K562 (cell line): Measurements from ENCODE around the gene NEUROD2. TPM values are rescaled to one million over a fixed set of nuclear protein-coding genes. Genes with fewer than 3 reads are reported as not detected.

Experiments used
- CBX3 ChIP-seq, 2 experiments: IDR thresholded peaks; 1 replicate in 1 of 2; 2 replicates in 1 of 2; pipeline ENCODE4 v1.6.1; 2012; ENCODE audit warnings: inconsistent platforms in 2 of 2, low read length in 2 of 2, borderline replicate concordance in 1 of 2, control low read depth in 1 of 2
- EGR1 ChIP-seq: fragments of 450-650 bp; conservative IDR thresholded peaks from 2 replicates; pipeline ENCODE4 v1.6.1; 2017; ENCODE audit warnings: mild to moderate bottlenecking
- ELF4 ChIP-seq: fragments of 450-650 bp; formaldehyde crosslinking; IDR thresholded peaks from 2 replicates; pipeline ENCODE4 v1.4.0; 2022; ENCODE audit warnings: missing genetic modification characterization
- HNRNPL ChIP-seq: fragments of 200-400 bp; formaldehyde crosslinking; IDR thresholded peaks from 2 replicates; pipeline ENCODE4 v1.6.1; 2017; ENCODE audit warnings: low read depth, mild to moderate bottlenecking, low read length
- MCM7 ChIP-seq, 2 experiments: fragments of 450-650 bp; IDR thresholded peaks; 2 replicates each; pipeline ENCODE4 v1.6.1; 2016 to 2018
- MYC ChIP-seq, 2 experiments: fragments of 250-450 bp in 1 of 2; sonication (Bioruptor Pico) in 1 of 2; IDR thresholded peaks; 2 replicates each; pipeline versions ENCODE4 v1.5.1 to v1.6.1; 2012 to 2021; ENCODE audit warnings: low read depth in 2 of 2, borderline replicate concordance in 1 of 2, improper control_type of control experiment in 1 of 2, low read length in 1 of 2, mild to moderate bottlenecking in 1 of 2, moderate library complexity in 1 of 2
- NEUROD1 ChIP-seq: fragments of 150-350 bp; IDR thresholded peaks from 2 replicates; pipeline ENCODE4 v1.6.1; 2014; ENCODE audit warnings: borderline replicate concordance, low read length, low read depth; ENCODE audit not compliant: partially characterized antibody
- NR1H2 ChIP-seq: sonication (generic); formaldehyde crosslinking; IDR thresholded peaks from 2 replicates; pipeline ENCODE4 v1.4.0; 2020; ENCODE audit warnings: mild to moderate bottlenecking, missing genetic modification reagents
- NR2C1 ChIP-seq, 2 experiments: fragments of 450-650 bp; IDR thresholded peaks; 2 replicates each; pipeline ENCODE4 v1.6.1; 2017; ENCODE audit warnings: mild to moderate bottlenecking in 2 of 2, antibody characterized with exemption in 1 of 2, inconsistent platforms in 1 of 2, missing compliant biosample characterization in 1 of 2, missing genetic modification characterization in 1 of 2
- NRF1 ChIP-seq, 2 experiments: fragments of 450-650 bp; IDR thresholded peaks in 1 of 2; conservative IDR thresholded peaks in 1 of 2; 2 replicates each; pipeline ENCODE4 v1.6.1; 2014; ENCODE audit warnings: mild to moderate bottlenecking in 2 of 2
- RB1 ChIP-seq: fragments of 450-650 bp; IDR thresholded peaks from 2 replicates; pipeline ENCODE4 v1.6.1; 2017; ENCODE audit warnings: low read depth, mild to moderate bottlenecking
- RBM22 ChIP-seq: fragments of 200-400 bp; formaldehyde crosslinking; IDR thresholded peaks from 2 replicates; pipeline ENCODE4 v1.6.1; 2018; ENCODE audit warnings: low read length, low read depth; ENCODE audit not compliant: poor library complexity, severe bottlenecking
- SRF ChIP-seq, 2 experiments: fragments of 250-450, 450-650 bp in 1 of 2; sonication (Bioruptor Pico) in 1 of 2; sonication (generic) in 1 of 2; formaldehyde crosslinking; IDR thresholded peaks; 2 replicates each; pipeline versions ENCODE4 v1.5.0 to v1.5.1; 2020 to 2022; ENCODE audit warnings: mild to moderate bottlenecking in 1 of 2, missing genetic modification reagents in 1 of 2
- TAF15 ChIP-seq: fragments of 200-400 bp; formaldehyde crosslinking; IDR thresholded peaks from 2 replicates; pipeline ENCODE4 v1.6.1; 2017; ENCODE audit warnings: mild to moderate bottlenecking, low read depth, low read length, moderate library complexity
- ZFP30 ChIP-seq: fragments of 250-450 bp; sonication (Bioruptor Pico); IDR thresholded peaks from 2 replicates; pipeline ENCODE4 v1.8.0; 2022; ENCODE audit warnings: moderate library complexity, mild to moderate bottlenecking, inconsistent platforms, borderline replicate concordance
- ZNF124 ChIP-seq: sonication (generic); formaldehyde crosslinking; IDR thresholded peaks from 2 replicates; pipeline ENCODE4 v1.8.1; 2022; ENCODE audit warnings: missing genetic modification reagents
- ZNF589 ChIP-seq: fragments of 200-800 bp; sonication (Bioruptor generic); IDR thresholded peaks from 2 replicates; pipeline ENCODE4 v1.6.1; 2016; ENCODE audit warnings: low read depth, missing genetic modification characterization, missing compliant biosample characterization
- ZNF717 ChIP-seq: fragments of 250-450 bp; sonication (Bioruptor Pico); IDR thresholded peaks from 2 replicates; pipeline ENCODE4 v1.5.0; 2021
- polyA plus RNA-seq, 8 experiments: library from polyadenylated mRNA; depleted of rRNA in 4 of 8; stranded (reverse) in 5 of 8; unstranded in 3 of 8; fragments of >200 nt; fragmentation: Nextera tagmentation in 2 of 8; fragmentation: Illumina TruSeq in 1 of 8; extraction: Ambion mirVana in 2 of 8; extraction: Trizol in 1 of 8; gene quantifications; 2 replicates each; pipeline versions ENCODE4 v1.2.1 to v1.2.3, GENCODE V29; 2011 to 2014; ENCODE audit warnings: inconsistent platforms in 1 of 8, missing spikeins in 1 of 8
- total RNA-seq, 7 experiments: library from RNA; depleted of rRNA in 6 of 7; stranded (reverse); fragments of >200 nt in 6 of 7; fragmentation: Illumina TruSeq in 2 of 7; extraction: Trizol in 2 of 7; gene quantifications; 2 replicates each; pipeline versions ENCODE4 v1.2.1 to v1.2.3, GENCODE V29; 2011 to 2021; ENCODE audit warnings: low replicate concordance in 1 of 7
- TF ChIP-seq, protein P1 (sequence below): sonication (generic); formaldehyde crosslinking; IDR thresholded peaks from 2 replicates; pipeline ENCODE4 v1.8.0; 2023; ENCODE audit warnings: missing genetic modification reagents, mild to moderate bottlenecking, borderline replicate concordance
- TF ChIP-seq, protein P2 (sequence below): sonication (generic); formaldehyde crosslinking; IDR thresholded peaks from 2 replicates; pipeline ENCODE4 v1.8.0; 2022; ENCODE audit warnings: mild to moderate bottlenecking, missing genetic modification reagents

The NEUROD2 gene
- total and polyA plus RNA-seq, 9 of the 15 experiments (the other 6 are each of a cell fraction or from before 2014, with no cell fraction given): not detected

DNA sequence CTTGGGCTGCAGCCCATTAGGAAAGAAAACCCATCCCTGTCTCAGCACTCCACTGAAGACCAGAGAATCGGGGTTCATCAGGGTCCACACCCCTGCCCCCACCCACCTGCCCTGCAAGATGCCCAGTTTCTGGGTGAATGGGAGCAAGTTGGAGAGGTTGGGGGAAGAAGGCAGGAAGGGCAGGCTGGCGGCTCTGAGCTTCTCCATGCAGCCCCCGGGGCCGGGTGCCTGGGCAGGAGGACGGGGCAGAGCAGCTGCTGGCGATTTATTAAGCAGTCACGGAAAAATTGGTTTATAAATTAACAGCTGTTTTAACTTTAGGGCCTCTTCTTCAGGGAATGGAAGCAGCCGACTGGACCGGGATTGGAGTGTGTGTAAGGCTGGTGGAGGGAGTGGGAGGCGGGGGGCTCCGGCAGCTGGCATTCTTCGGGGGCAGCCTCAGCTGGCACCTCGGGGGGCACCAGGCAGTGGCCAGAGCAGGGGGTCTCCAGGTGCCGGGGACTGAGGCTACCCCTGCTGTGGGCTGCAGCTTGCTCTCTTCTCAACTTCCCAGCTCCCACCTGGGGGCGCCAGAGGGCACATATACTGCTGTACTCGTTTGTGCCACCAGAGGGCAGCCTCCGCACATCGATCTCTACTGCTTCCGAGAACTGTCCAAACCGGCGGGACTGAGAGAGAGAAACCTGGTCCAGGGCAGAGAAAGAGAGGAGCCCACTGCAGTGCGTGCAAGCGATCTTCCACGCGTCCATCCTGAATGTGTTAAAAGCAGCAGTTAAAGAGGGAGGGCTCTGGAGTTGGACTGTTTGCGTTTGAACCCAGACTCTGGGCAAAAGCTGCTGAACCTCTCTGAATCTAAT, 14.0 kb upstream of the NEUROD2 start (continued):
- TF ChIP-seq NEUROD1 (peak; percentile 23), CBX3 (IDR thresholded peaks at IDR 0.05; ENCODE audit: borderline replicate concordance in 1 of 2, low read length in 2 of 2) (peak in 1 of 2 experiments; percentile 73; a peak in 1 of 3 replicates), TAF15 (no peak), ZNF589 (CRISPR knock-in tag) (no peak), ZNF717 (CRISPR knock-in tag) (no peak), NR1H2 (no peak), RB1 (peak; percentile 88), ZFP30 (CRISPR knock-in tag) (no peak), NR2C1 (IDR thresholded peaks at IDR 0.05) (no peak), NR2C1 (tag; IDR thresholded peaks at IDR 0.05) (no peak), SRF (CRISPR knock-in tag; IDR thresholded peaks at IDR 0.05) (no peak), HNRNPL (no peak), MYC (IDR thresholded peaks at IDR 0.05; ENCODE audit: low read depth, low read length) (peak; percentile 26; the same call in 1 of the 2 replicates), MYC (CRISPR knock-in tag; IDR thresholded peaks at IDR 0.05; ENCODE audit: borderline replicate concordance, low read depth) (no peak), ZNF124 (CRISPR knock-in tag) (no peak), EGR1 (no peak), ELF4 (no peak), MCM7 (IDR thresholded peaks at IDR 0.05) (no peak), RBM22 (no peak), NRF1 (conservative IDR thresholded peaks at IDR 0.05 in 1 of 2, IDR thresholded peaks at IDR 0.05 in 1 of 2) (no peak)
- TF ChIP-seq, protein P1, sequence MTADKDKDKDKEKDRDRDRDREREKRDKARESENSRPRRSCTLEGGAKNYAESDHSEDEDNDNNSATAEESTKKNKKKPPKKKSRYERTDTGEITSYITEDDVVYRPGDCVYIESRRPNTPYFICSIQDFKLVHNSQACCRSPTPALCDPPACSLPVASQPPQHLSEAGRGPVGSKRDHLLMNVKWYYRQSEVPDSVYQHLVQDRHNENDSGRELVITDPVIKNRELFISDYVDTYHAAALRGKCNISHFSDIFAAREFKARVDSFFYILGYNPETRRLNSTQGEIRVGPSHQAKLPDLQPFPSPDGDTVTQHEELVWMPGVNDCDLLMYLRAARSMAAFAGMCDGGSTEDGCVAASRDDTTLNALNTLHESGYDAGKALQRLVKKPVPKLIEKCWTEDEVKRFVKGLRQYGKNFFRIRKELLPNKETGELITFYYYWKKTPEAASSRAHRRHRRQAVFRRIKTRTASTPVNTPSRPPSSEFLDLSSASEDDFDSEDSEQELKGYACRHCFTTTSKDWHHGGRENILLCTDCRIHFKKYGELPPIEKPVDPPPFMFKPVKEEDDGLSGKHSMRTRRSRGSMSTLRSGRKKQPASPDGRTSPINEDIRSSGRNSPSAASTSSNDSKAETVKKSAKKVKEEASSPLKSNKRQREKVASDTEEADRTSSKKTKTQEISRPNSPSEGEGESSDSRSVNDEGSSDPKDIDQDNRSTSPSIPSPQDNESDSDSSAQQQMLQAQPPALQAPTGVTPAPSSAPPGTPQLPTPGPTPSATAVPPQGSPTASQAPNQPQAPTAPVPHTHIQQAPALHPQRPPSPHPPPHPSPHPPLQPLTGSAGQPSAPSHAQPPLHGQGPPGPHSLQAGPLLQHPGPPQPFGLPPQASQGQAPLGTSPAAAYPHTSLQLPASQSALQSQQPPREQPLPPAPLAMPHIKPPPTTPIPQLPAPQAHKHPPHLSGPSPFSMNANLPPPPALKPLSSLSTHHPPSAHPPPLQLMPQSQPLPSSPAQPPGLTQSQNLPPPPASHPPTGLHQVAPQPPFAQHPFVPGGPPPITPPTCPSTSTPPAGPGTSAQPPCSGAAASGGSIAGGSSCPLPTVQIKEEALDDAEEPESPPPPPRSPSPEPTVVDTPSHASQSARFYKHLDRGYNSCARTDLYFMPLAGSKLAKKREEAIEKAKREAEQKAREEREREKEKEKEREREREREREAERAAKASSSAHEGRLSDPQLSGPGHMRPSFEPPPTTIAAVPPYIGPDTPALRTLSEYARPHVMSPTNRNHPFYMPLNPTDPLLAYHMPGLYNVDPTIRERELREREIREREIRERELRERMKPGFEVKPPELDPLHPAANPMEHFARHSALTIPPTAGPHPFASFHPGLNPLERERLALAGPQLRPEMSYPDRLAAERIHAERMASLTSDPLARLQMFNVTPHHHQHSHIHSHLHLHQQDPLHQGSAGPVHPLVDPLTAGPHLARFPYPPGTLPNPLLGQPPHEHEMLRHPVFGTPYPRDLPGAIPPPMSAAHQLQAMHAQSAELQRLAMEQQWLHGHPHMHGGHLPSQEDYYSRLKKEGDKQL: no peak
- TF ChIP-seq, protein P2, sequence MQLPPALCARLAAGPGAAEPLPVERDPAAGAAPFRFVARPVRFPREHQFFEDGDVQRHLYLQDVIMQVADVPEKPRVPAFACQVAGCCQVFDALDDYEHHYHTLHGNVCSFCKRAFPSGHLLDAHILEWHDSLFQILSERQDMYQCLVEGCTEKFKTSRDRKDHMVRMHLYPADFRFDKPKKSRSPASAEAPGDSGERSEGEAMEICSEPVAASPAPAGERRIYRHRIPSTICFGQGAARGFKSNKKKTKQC: no peak
